ENCODE data around the gene SAMD1.

DNA sequence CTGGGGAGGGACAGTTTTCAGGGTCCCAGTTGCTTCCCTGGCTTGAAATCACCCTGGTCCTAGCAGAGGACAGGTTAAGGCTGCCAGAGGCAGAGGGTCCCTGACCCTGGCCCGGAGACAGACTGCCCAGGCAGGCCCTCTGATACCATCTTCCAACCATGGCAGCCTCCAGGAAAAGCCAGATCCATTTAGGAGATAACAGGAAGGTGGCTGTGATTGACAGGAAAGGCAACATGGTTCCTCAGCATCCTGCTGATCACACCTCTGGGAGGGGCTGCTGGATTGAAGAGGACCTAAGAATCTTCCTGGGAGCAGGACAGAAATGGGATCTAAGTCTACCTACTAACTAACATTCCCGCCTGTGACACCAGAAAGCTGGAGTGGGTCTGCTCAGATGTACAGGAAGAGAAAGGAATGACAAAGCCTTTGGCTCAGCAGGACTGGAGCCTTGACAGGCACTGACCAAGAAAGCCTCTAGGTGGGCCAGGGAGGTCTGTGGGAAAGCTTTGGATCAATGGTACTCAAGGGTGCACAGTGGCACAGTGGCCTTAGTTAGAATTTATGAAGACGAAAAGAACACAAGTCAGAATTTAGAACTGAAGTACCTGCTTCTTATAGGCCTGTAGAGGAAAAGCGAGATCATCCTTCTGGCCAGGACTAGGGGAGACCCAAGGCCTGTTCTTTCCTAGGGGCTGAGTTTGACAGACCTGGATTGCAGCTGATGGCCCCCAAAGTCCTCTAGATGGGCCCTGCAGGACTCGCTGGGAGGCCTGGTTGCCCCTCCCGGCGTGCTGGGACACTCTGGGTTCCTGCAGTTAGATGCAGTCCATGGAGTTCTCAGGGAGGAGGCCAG lies 29.3 kb upstream of the SAMD1 start:
- no peak for TF ChIP-seq KDM1A (IDR thresholded peaks at IDR 0.05; ENCODE audit: borderline replicate concordance, low read length)
- TF ChIP-seq, protein P1, sequence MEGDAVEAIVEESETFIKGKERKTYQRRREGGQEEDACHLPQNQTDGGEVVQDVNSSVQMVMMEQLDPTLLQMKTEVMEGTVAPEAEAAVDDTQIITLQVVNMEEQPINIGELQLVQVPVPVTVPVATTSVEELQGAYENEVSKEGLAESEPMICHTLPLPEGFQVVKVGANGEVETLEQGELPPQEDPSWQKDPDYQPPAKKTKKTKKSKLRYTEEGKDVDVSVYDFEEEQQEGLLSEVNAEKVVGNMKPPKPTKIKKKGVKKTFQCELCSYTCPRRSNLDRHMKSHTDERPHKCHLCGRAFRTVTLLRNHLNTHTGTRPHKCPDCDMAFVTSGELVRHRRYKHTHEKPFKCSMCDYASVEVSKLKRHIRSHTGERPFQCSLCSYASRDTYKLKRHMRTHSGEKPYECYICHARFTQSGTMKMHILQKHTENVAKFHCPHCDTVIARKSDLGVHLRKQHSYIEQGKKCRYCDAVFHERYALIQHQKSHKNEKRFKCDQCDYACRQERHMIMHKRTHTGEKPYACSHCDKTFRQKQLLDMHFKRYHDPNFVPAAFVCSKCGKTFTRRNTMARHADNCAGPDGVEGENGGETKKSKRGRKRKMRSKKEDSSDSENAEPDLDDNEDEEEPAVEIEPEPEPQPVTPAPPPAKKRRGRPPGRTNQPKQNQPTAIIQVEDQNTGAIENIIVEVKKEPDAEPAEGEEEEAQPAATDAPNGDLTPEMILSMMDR (IDR thresholded peaks at IDR 0.05; ENCODE audit: control extremely low read depth in 1 of 3, insufficient read depth in 1 of 3, low read depth in 1 of 3, low read length in 3 of 3), result no peak
